GM11168 (cell line): ENCODE results near the gene NOC3L.
"Not testable (repeated sequence)": the region's sequence is repeated elsewhere in the genome, so short reads cannot be mapped to it uniquely, and the experiment has no call there.

Source experiments
- in situ Hi-C: fragments of 300-500 bp; cut with MboI; formaldehyde crosslinking; loops from one replicate; pipeline ENCODE4 v1.12.0; 2022; ENCODE audit warnings: low sequenced_read_pairs; ENCODE audit not compliant: unreplicated experiment

NOC3L gene

GRCh38 chr10:94363251-94363565 is 469 bp upstream of the NOC3L start:
- in situ Hi-C loops: no loop called here

GRCh38 chr10:94361171-94361794 is 1.5 kb downstream of the NOC3L start:
- in situ Hi-C loops: no loop called here

- in situ Hi-C loops: no loop called here
Observed at GRCh38 chr10:94358480-94358879, 4.3 kb downstream of the NOC3L start.

- in situ Hi-C loops: no loop called here
Observed at GRCh38 chr10:94357193-94357592, 5.5 kb downstream of the NOC3L start.

GRCh38 chr10:94355841-94356240 is 6.9 kb downstream of the NOC3L start:
- in situ Hi-C loops: no loop called here

GRCh38 chr10:94353336-94353735 is 9.4 kb downstream of the NOC3L start:
- in situ Hi-C loops: no loop called here

GRCh38 chr10:94351089-94351488 is 11.7 kb downstream of the NOC3L start:
- in situ Hi-C loops: no loop called here

GRCh38 chr10:94350500-94350899 is 12.2 kb downstream of the NOC3L start:
- in situ Hi-C loops: not testable (repeated sequence)

GRCh38 chr10:94349327-94349726 is 13.4 kb downstream of the NOC3L start:
- in situ Hi-C loops: no loop called here

- in situ Hi-C loops: no loop called here
Observed at GRCh38 chr10:94344522-94345122, 18.1 kb downstream of the NOC3L start.

- in situ Hi-C loops: no loop called here
Observed at GRCh38 chr10:94343151-94343550, 19.6 kb downstream of the NOC3L start.

- in situ Hi-C loops: no loop called here
Observed at GRCh38 chr10:94334857-94335256, 27.9 kb downstream of the NOC3L start.

- in situ Hi-C loops: no loop called here
Observed at GRCh38 chr10:94333051-94333450, 29.7 kb downstream of the NOC3L start.

- in situ Hi-C loops: no loop called here
Observed at GRCh38 chr10:94328613-94329012, 34.1 kb downstream of the NOC3L start.

GRCh38 chr10:94327649-94328048 is 35.1 kb downstream of the NOC3L start:
- in situ Hi-C loops: no loop called here

- in situ Hi-C loops: no loop called here
Observed at GRCh38 chr10:94324609-94325233, 38.0 kb downstream of the NOC3L start.

GRCh38 chr10:94320285-94320914 is 42.3 kb downstream of the NOC3L start:
- in situ Hi-C loops: no loop called here

- in situ Hi-C loops: no loop called here
Observed at GRCh38 chr10:94316560-94316959, 46.2 kb downstream of the NOC3L start.

- in situ Hi-C loops: no loop called here
Observed at GRCh38 chr10:94315975-94316464, 46.7 kb downstream of the NOC3L start.

- in situ Hi-C loops: no loop called here
Observed at GRCh38 chr10:94315024-94315451, 47.7 kb downstream of the NOC3L start.

- in situ Hi-C loops: no loop called here
Observed at GRCh38 chr10:94310369-94310768, 52.4 kb downstream of the NOC3L start.
